UCSD-AML1 (cell line): Measurements from ENCODE around the gene NOTUM.
"Not testable (repeated sequence)": the region's sequence is repeated elsewhere in the genome, so short reads cannot be mapped to it uniquely, and the experiment has no call there.

ENCODE experiments used
- DNase-seq: peaks from one replicate; lab custom pipeline; 2025; ENCODE audit not compliant: unreplicated experiment; lab: John Stamatoyannopoulos, UW

Gene NOTUM

DNA sequence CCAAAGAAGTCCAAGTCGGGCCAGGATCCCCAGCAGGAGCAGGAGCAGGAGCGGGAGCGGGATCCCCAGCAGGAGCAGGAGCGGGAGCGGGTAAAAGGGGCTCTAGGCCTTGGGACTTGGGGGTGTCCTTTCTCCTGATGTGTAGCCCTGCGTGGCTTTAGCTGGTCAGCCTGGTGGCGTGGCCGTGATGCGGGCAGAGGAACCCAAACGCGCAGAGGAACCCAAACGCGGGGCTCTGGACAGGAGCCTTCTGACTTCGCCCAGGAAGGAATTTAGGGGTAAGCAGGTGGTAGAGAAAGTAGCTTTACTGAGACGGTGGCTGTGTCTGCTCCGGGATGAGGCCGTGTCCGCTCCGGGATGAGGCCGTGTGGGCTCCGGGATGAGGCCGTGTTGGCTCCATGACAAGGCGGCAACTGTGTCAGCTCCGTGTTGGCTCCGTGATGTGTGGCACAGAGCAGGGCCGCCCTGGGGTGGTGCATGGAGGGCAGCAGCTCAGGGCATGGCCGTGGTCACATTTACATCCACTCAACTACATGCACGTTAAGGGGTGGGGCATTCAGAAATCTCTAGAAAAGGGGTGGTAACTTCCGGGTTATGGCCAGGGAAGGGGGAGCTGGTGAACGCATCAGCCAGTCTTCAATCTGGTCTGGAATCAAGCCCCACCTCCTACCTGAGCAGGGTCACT lies 35.9 kb upstream of the NOTUM start:
- no peak for DNase-seq

DNA sequence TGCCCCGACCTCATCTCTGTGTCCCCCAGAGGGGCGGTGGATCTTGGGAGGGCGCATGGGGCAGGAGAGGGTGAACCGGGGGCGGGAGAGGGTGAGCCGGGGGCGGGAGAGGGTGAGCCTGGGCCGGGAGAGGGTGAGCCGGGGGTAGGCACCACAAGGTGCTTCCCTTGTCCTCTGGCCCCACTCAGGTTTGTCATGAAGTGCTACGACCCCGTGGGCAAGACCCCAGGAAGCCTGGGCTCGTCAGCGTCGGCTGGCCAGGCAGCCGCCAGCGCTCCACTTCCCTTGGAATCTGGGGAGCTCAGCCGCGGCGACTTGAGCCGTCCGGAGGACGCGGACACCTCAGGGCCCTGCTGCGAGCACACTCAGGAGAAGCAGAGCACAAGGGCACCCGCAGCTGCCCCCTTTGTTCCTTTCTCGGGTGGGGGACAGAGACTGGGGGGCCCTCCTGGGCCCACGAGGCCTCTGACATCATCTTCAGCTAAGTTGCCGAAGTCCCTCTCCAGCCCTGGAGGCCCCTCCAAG lies 35.3 kb upstream of the NOTUM start:
- DNase-seq = no peak

DNA sequence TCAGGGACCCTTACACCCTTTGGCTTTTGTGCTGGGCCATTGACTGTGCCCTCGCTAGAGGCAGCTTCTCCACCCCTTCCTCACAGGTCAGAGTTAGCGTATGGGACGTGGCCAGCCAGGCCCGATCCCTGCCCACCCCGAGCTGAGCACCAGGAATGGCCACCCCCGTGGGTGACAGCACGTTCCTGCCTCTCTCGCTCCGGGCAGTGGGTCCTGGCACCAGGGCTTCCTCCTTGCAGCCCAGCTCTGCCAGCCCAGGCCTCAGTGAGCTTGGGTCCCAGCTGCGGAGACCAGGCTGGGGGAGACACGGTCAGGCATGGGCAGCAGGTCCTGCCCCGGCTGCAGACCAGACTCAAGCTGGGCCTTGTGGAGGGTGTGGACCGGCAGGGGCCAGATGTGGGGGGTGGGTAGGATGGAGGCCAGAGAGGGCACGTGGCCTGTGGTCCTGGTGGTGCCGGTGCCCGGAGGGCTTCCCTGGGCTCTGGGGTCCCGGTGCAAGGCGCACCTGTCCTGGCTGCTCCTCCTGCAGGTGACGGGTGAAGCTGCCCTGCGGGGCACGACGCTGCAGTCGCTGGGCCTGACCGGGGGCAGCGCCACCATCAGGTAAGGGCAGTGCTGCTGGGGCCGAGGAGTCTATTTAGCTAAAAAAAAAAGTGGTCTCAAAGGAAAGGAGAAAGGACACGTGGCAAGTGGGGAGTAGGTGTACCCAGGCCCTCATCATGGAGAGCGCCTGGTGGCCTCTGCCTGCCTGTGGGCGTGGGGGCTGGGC lies 34.7 kb upstream of the NOTUM start:
- no peak for DNase-seq

DNA sequence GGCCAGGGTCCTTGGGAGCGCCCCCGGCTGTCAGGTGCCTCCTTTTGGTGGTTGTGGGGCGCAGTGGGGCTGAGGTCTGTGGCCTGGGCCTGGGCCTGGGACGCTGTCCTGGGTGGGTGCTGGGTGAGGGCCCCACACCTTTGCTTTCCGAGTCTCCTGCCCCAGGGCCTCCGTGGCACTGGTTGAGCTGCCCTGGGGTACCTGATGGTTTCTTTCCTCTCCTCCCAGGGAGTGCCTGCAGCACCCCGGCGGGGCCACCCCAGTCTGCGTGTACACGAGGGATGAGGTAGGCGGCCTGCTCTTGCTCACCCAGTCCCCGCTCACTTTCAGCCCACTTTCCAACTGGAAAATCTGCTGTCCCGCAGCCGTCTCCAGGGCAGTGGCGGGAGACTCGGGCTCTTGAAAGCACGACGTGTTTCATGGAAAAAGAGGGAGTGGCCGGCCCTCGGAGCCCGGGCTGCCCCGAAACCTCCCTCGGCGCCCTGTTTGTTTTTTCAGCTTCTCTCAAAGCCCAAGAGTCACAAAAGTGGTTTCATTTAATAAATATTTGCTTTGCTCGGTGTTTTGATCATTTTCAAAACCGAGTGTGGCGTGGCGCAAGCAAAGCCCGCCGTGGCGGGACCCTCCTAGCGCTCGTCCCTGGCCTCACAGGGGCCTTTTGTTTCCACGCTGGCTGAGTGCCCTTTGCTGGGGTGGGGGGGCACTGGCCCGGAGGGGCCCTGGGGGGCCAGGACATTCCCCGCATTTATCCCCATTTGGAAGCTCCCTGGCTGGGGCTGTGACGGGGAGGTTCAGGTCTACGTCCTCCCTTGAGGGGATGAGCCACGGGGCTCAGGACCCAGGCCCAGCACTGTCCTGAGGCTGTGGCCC lies 33.8 kb upstream of the NOTUM start:
- DNase-seq = no peak

DNA sequence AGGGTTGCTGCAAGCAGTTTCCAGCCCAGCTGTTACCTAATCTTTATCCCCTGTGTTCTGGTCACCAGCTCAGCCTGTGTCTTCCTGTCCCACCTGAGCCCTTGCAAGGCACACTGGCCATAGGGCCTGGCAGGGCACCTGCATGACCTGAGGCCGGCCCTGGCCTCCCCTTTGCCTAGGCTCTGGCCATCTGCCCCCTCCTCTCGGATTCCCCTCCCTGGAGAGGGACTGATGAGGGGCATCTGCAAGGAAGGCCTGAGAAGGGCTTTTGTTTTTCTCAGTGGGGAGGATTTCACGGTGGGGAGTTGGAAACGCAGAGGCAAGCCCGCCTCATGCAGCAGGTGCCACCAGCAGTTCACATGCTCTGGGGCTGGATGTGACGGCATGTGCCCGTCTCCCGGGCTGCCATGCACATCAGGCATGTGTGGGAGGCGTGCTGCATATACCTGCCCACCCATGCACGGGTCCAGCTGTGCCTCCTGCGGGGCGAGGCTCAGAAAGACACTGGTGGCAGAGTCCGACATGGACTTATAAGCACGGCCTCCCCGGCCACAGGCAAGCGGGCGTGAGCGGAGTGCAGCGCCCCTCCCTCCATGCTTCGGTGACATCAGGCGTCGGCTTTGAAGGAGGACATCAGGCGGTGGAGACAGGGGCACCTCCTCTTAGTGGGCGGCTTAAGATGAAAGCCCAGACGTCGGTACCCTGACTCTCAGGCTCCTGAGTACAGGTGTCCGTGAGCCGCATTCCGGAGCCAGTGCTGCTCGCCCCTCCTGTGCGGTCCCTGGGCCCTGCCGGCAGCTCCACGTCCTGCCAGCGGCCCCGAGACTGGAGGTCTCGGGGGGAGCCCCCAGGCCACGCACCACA lies 33.0 kb upstream of the NOTUM start:
- DNase-seq = no peak

DNA sequence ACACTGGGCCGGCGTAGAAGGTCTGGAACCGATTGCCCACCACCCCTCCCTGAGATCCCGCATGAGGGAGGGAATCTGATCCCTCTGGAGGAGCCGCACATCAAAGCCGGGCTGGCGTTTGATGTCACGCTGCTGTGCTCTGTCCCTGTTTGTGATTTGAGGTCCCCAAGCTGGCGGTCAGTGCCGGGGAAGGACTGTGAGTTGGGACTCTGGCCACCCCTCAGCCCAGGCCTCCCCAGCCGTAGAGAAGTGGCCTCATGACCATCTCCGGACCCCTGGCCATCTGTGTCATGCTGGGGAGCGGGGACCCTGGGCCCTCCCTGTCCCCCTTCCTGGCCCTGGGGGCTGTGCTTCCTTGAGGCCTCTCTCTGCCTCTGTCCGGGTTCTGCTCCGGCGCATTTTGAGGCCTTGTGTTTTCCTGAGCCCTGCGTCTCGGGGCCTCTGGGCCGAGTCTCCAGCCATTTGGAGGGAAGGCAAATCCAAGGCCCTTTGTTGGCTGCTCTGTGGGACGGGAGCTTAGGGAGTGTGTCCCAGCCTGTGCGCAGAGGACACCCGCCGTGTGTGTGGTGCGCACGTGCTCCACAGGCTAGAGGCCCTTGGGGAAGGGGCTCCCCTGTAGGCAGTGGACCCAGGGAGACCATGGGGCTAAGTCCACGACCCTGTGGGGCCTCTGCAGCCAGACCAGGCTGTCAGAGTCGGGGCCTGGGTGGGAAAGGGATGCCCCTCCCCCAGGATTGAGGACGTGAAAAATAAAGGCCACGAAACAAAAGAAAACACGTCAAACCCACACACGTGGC lies 31.5 kb upstream of the NOTUM start:
- DNase-seq = no peak

DNA sequence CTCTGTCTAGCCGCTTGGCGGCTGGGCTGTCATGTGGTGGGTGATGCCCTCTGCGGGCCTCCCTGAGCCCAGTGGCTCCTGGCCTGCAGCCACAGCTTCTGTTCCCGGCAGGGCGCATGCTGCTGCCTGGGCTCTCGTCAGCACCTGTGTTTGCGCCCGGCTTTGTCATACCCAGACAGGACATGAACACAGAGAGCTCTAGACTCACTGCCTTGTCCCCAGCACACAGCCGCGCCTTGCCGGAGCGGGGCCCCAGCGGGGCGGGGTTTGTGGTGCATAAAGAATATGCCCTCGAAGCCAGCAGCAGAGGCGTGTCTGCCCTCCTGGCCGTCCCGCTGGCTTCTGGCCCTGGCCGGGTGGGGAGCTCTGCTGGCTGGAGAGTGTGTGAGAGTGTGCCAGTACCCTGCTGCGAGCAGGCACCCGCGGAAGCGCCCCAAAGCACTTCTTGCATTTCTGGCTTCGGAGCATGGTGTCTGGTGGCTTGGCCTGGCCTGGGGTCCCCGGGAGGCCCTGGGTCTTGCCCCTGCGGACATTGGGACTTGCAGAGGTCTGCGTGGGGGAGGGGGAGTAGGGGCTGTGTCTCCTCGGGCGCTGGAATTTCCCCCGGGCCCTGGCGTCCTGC lies 30.8 kb upstream of the NOTUM start:
- no peak for DNase-seq

DNA sequence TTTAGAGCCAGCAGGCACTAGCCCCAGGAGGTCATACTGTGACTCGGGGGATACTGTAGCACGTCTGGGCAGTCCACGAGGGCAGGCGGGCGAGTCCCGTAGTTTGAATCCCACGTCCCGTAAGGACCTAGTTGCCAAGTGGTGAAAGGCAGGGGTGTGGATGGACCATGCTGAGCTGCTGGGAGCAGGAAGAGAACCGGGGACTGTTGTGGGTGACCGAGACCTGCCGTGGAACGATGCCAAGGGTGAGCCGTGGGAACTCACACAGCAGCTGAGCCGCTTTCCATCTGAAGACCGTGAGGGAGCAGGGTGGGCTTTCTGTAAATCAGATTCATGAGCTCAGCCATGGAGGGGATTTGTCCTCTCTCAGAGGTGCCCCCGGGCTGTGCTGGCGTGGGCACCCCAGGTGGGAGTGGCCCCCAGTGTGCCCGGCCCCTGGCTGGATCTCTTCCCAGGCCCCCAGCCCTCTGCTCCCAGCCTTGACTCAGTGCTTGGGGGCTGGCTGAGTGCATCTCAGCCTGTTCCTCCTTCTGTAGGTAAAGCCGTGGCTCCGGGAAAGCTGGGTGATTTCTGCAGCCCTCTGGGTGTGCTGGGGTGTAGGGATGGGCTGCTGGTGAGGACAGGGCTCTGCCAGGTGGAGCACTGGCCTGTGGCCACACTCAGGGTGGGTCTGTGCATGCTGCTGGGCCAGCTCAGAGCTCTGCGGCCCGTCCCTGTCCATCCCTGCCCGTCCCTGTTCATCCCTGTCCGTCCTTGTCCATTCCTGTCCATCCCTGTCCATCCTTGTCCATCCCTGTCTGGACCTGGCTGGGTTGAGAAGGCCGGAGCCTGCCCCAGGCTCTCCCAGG lies 30.1 kb upstream of the NOTUM start:
- DNase-seq = no peak

DNA sequence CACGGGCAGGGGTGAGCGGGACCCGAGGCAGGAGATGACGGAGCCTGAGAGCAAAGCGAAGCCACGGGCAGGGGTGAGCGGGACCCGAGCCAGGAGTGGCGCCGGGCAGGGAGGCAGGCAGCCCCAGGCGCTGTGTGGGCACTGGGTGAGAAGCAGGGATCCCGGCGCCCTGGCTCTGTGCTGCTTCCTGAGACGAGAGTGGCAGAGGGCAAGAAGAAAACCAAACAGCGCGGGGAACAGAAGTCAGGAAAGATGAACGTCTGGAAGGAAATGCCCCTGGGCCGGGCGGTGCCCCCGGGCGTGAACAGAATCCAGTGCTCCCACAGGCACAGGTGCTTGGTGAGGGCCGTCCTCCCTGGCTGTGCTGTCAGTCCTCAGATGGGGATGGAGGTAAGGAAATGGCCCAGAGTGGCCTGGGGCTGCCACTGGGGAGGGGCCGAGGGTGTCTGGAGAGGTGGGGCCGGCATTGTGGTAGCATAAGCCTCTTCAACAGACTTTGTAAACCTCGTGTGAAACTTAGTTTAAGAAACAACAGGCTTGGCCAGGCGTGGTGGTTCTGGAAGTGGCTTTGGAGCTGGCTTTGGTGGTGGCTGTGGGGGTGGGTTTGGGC lies 26.3 kb upstream of the NOTUM start:
- no peak for DNase-seq

DNA sequence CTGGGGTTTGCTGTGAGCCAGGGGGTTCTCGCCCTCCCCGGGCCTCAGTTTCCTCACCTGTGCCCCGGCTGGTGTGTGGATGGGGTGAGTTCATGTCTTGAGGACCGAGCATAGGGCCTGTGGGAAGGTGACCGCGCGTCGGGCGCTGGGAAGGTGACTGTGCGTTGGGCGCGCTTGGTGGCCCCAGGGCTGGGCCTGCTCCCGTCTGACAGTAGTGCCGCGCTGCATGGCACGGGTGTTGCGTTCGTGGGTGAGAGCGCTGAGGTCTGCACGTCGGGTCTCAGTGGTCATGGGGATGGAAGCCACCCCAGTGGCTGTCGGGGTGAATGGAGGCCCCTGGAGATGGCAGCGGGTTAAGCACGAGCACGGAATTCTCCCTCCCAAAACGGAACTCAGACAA lies 25.6 kb upstream of the NOTUM start:
- DNase-seq = no peak

DNA sequence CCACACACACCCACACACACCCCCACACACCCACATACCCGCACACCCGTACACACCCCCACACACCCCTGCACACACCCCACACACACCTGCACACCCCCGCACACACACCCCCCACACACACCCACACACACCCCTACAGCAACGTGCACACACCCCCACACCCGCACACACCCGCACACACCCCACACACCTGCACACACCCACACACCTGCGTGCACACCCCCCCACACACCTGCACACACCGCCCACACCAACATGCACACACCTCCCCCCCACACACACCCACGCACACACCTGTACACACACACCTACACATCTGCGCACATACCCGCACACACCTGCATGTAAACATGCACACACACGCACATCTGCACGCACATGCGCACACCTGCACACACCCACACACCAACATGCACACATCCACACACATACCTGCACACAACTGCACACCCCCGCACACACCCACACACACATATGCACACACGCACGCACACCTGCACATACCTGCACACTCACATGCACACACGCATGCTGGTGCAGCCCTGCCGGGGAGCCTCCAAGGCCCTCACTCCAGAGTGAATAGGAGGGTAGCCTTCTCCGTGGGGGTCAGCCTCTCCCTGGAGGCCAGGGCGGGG lies 23.9 kb upstream of the NOTUM start:
- no peak for DNase-seq

DNA sequence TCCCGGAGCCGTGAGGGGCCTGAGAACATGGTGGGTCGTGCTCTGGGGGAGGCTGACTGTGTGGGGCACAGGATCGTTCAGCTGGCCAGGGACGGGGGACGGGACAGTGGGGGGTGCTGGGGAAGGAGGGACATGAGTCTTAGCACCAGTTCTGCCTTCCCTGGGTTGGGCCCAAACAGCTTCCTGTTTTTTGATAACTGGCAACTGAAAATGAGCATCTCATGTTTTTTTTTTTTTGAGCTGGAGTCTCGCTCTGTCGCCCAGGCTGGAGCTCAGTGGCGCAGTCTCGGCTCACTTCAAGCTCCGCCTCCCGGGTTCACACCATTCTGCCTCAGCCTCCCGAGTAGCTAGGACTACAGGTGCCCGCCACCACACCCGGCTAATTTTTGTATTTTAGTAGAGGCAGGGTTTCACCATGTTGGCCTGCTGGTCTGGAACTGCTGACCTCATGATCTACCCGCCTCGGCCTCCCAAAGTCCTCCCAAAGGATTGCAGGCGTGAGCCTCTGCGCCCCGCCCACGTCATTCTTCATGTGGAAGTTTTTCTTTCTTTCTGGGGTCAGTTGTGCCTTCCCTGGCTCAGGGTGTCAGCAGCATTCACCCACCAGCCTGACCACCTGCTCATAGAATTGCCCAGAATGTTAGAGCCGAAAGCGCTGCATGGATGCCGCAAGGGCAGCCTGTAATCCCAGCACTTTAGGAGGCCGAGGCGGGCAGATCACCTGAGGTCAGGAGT lies 22.8 kb upstream of the NOTUM start:
- no peak for DNase-seq

DNA sequence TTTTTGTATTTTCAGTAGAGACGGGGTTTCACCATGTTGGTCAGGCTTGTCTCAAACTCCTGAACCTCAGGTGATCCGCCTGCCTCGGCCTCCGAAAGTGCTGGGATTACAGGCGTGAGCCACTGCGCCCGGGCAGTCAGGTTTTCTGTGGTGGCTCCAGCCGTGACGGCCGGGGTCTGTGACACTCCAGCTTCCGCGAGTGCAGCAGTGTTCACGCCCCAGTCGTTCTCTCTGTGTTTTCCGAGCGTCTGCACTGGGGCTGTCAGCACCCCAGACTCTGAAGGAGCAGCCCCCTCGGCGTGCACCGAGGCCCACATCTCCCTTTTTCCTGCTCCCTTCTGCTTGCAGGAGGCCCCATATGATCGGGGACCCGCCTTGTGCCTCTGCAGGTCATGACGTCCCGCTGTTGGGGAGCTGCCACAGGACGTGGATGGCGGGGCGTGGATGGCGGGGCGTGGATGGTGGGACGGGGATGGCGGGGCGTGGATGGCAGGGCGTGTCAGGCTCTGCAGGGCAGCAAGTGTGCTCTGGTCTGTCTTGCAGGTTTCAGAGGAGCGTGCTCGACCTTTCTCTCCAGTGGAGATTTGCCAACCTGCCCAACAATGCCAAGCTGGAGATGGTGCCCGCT lies 22.1 kb upstream of the NOTUM start:
- DNase-seq = no peak

DNA sequence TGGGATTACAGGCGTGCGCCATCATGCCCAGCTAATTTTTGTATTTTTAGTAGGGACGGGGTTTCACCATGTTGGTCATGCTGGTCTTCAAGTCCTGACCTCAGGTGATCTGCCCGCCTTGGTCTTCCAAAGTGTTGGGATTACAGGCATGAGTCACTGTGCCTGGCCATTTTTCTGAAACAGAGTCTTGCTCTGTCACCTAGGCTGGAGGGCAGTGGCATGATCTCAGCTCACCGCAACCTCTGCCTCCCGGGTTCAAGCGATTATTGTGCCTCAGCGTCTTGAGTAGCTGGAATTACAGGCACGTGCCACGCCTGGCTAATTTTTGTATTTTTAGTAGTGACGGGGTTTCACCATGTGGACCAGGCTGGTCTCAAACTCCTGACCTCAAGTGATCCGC lies 20.5 kb upstream of the NOTUM start:
- DNase-seq = not testable (repeated sequence)

DNA sequence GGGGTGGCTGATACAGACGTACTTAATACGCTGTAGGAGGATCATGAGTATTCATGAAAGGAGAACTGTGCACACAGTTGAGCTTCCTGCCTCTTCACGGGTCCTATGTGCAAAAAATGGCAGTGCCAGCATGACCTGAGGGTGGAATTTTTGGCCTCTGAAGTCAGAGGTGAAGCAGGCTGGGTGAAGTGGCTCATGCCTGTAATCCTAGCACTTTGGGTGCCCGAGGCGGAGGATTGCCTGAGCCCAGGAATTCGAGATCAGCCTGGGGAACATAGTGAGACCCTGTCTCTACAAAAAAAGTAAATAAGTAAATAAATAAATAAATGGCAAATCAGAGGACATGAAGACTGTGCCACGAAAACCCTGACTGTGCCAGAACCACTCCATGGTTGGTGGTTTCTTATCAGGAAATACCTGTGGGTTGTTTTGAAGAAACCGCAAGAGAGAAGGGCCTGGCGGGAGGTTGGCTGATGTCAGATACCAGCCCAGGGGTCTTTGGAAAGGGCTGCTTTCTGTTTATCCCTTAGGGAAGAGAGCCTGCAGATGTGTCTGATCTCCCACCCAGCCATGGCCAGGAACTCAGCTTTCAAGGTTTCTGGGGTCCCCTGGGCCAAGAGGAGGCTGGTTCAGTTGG lies 19.8 kb upstream of the NOTUM start:
- no peak for DNase-seq

DNA sequence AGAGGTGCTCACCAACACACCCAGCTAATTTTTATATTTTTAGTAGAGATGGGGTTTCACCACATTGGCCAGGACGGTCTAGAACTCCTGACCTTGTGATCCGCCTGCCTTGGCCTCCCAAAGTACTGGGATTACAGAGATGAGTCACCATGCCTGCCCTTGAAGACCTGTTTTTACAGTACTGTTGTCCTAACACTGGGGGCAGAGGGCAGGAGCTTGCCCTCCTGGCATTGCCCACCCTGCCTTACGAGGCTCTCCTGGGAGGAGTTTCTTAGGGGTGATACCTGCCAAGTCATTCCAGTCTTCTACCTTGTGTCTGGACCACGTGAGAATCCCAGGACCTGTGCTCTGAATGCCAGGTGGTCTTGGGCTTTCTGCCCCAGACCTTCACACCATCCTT lies 19.1 kb upstream of the NOTUM start:
- DNase-seq = no peak
